K562 (cell line): ENCODE results near the gene ANKH. TPM values are rescaled to one million over a fixed set of nuclear protein-coding genes. Genes with fewer than 3 reads are reported as not detected.

Experiments used
- CEBPB ChIP-seq: fragments of 450-650 bp; IDR thresholded peaks from 2 replicates; pipeline ENCODE4 v1.6.1; 2016; ENCODE audit warnings: missing genetic modification characterization, missing compliant biosample characterization
- CEBPG ChIP-seq, 3 experiments: fragments of 200-800 bp in 1 of 3; sonication (Bioruptor generic) in 1 of 3; sonication (generic) in 1 of 3; formaldehyde crosslinking in 1 of 3; IDR thresholded peaks in 2 of 3; conservative IDR thresholded peaks in 1 of 3; 2 replicates each; pipeline versions ENCODE4 v1.6.1 to v1.8.0; 2016 to 2022; ENCODE audit warnings: missing compliant biosample characterization in 2 of 3, missing genetic modification characterization in 2 of 3, mild to moderate bottlenecking in 1 of 3, missing genetic modification reagents in 1 of 3
- EZH2 ChIP-seq: IDR thresholded peaks from 2 replicates; pipeline ENCODE4 v1.6.1; 2012; ENCODE audit warnings: low read depth, mild to moderate bottlenecking, inconsistent platforms, low read length, borderline replicate concordance
- IRF1 ChIP-seq: sonication (generic); formaldehyde crosslinking; IDR thresholded peaks from 2 replicates; pipeline ENCODE4 v1.8.0; 2022; ENCODE audit warnings: missing genetic modification reagents, mild to moderate bottlenecking, borderline replicate concordance
- MCM3 ChIP-seq: fragments of 450-650 bp; IDR thresholded peaks from 2 replicates; pipeline ENCODE4 v1.6.1; 2016
- PBX2 ChIP-seq, 2 experiments: IDR thresholded peaks in 1 of 2; conservative IDR thresholded peaks in 1 of 2; 2 replicates each; pipeline ENCODE4 v1.6.1; 2016; ENCODE audit warnings: low read depth in 2 of 2, mild to moderate bottlenecking in 1 of 2, missing compliant biosample characterization in 1 of 2, missing genetic modification characterization in 1 of 2, moderate library complexity in 1 of 2
- PHB ChIP-seq: fragments of 250-450 bp; sonication (Bioruptor Pico); IDR thresholded peaks from 2 replicates; pipeline ENCODE4 v1.5.0; 2021
- RCOR1 ChIP-seq, 2 experiments: IDR thresholded peaks; 2 replicates each; pipeline ENCODE4 v1.6.1; 2012; ENCODE audit warnings: low read depth in 2 of 2, low read length in 2 of 2, borderline replicate concordance in 1 of 2, improper control_type of control experiment in 1 of 2
- TAL1 ChIP-seq: fragments of 450-650 bp; IDR thresholded peaks from 2 replicates; pipeline ENCODE4 v1.6.1; 2016; ENCODE audit warnings: mild to moderate bottlenecking
- TEAD1 ChIP-seq, 2 experiments: fragments of 450-650 bp in 1 of 2; sonication (generic) in 1 of 2; formaldehyde crosslinking; IDR thresholded peaks; 2 replicates each; pipeline versions ENCODE4 v1.4.0 to v1.8.0; 2020 to 2022; ENCODE audit warnings: mild to moderate bottlenecking in 2 of 2, missing genetic modification reagents in 1 of 2
- TEAD4 ChIP-seq, 2 experiments: sonication (generic) in 1 of 2; formaldehyde crosslinking in 1 of 2; IDR thresholded peaks; 2 replicates each; pipeline versions ENCODE4 v1.6.1 to v1.8.0; 2012 to 2022; ENCODE audit warnings: borderline replicate concordance in 1 of 2, inconsistent platforms in 1 of 2, low read length in 1 of 2, mild to moderate bottlenecking in 1 of 2, missing genetic modification reagents in 1 of 2
- ZBED1 ChIP-seq: IDR thresholded peaks from 2 replicates; pipeline ENCODE4 v1.6.1; 2014
- ZSCAN29 ChIP-seq: fragments of 450-650 bp; IDR thresholded peaks from 2 replicates; pipeline ENCODE4 v1.6.1; 2017
- ZSCAN32 ChIP-seq: fragments of 450-650 bp; formaldehyde crosslinking; IDR thresholded peaks from 2 replicates; pipeline ENCODE4 v1.4.0; 2020; ENCODE audit warnings: mild to moderate bottlenecking, moderate library complexity
- polyA plus RNA-seq, 8 experiments: library from polyadenylated mRNA; depleted of rRNA in 4 of 8; stranded (reverse) in 5 of 8; unstranded in 3 of 8; fragments of >200 nt; fragmentation: Nextera tagmentation in 2 of 8; fragmentation: Illumina TruSeq in 1 of 8; extraction: Ambion mirVana in 2 of 8; extraction: Trizol in 1 of 8; gene quantifications; 2 replicates each; pipeline versions ENCODE4 v1.2.1 to v1.2.3, GENCODE V29; 2011 to 2014; ENCODE audit warnings: inconsistent platforms in 1 of 8, missing spikeins in 1 of 8
- total RNA-seq, 7 experiments: library from RNA; depleted of rRNA in 6 of 7; stranded (reverse); fragments of >200 nt in 6 of 7; fragmentation: Illumina TruSeq in 2 of 7; extraction: Trizol in 2 of 7; gene quantifications; 2 replicates each; pipeline versions ENCODE4 v1.2.1 to v1.2.3, GENCODE V29; 2011 to 2021; ENCODE audit warnings: low replicate concordance in 1 of 7
- TF ChIP-seq, protein P1 (sequence below): fragments of 450-650 bp; IDR thresholded peaks from 2 replicates; pipeline ENCODE4 v1.6.1; 2016
- TF ChIP-seq, protein P2 (sequence below): fragments of 450-650 bp; formaldehyde crosslinking; IDR thresholded peaks from 2 replicates; pipeline ENCODE4 v1.4.0; 2020; ENCODE audit warnings: mild to moderate bottlenecking, moderate library complexity
- TF ChIP-seq, protein P3 (sequence below): fragments of 200-400 bp; formaldehyde crosslinking; IDR thresholded peaks from 2 replicates; pipeline ENCODE4 v1.6.1; 2017; ENCODE audit warnings: mild to moderate bottlenecking, low read depth, low read length, moderate library complexity
- TF ChIP-seq, protein P4 (sequence below): sonication (generic); formaldehyde crosslinking; IDR thresholded peaks from 2 replicates; pipeline ENCODE4 v1.5.0; 2020; ENCODE audit warnings: missing genetic modification reagents

ANKH gene
- total and polyA plus RNA-seq, 9 of the 15 experiments (the other 6 are each of a cell fraction or from before 2014, with no cell fraction given), result 0.79 to 12.2 (median 4.5) TPM

DNA sequence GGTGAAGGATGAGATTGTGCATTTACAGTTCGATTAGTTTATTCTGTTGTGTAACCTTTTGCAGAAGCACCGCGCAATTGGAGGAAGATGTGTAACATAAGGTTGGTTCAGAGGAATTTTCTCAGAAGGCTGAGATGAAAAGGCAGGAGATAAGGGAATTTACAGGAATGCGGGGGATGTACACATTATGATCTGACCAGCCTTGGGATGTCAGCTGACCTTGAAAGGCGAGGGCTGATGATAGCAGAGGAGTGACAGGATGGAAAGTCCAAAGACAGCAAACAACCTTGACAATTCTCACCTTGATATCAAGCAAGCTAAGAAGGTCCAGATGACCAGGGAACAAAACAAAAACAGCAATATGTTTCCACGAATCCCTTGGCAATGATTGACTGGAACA is 118.3 kb downstream of the ANKH start (continued):
- TF ChIP-seq TEAD1 (CRISPR knock-in tag; IDR thresholded peaks at IDR 0.05), result peak in 1 of 2 experiments; percentile 42; a peak in 1 of 4 replicates
- TF ChIP-seq, protein P1, sequence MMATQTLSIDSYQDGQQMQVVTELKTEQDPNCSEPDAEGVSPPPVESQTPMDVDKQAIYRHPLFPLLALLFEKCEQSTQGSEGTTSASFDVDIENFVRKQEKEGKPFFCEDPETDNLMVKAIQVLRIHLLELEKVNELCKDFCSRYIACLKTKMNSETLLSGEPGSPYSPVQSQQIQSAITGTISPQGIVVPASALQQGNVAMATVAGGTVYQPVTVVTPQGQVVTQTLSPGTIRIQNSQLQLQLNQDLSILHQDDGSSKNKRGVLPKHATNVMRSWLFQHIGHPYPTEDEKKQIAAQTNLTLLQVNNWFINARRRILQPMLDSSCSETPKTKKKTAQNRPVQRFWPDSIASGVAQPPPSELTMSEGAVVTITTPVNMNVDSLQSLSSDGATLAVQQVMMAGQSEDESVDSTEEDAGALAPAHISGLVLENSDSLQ, result peak; percentile 55
- TF ChIP-seq, protein P2, sequence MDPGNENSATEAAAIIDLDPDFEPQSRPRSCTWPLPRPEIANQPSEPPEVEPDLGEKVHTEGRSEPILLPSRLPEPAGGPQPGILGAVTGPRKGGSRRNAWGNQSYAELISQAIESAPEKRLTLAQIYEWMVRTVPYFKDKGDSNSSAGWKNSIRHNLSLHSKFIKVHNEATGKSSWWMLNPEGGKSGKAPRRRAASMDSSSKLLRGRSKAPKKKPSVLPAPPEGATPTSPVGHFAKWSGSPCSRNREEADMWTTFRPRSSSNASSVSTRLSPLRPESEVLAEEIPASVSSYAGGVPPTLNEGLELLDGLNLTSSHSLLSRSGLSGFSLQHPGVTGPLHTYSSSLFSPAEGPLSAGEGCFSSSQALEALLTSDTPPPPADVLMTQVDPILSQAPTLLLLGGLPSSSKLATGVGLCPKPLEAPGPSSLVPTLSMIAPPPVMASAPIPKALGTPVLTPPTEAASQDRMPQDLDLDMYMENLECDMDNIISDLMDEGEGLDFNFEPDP (CRISPR knock-in tag), result no peak
- TF ChIP-seq MCM3, result no peak
- no peak for TF ChIP-seq PBX2 (CRISPR knock-in tag; IDR thresholded peaks at IDR 0.05; ENCODE audit: low read depth)
- 0 out of 2 replicates have a peak, but pooled peaks have one; percentile 9 for TF ChIP-seq PBX2 (tag; conservative IDR thresholded peaks at IDR 0.05; ENCODE audit: low read depth)
- no peak for TF ChIP-seq ZSCAN29
- TF ChIP-seq TEAD4 (IDR thresholded peaks at IDR 0.05; ENCODE audit: low read length), result peak; percentile 35; the same call in 1 of the 2 replicates
- no peak for TF ChIP-seq TEAD4 (CRISPR knock-in tag; IDR thresholded peaks at IDR 0.05; ENCODE audit: borderline replicate concordance)
- no peak for TF ChIP-seq EZH2
- TF ChIP-seq CEBPG (CRISPR knock-in tag; IDR thresholded peaks at IDR 0.05), result no peak
- no peak; a peak in 1 of 4 replicates for TF ChIP-seq CEBPG (tag; conservative IDR thresholded peaks at IDR 0.05 in 1 of 2, IDR thresholded peaks at IDR 0.05 in 1 of 2)
- TF ChIP-seq, protein P3, sequence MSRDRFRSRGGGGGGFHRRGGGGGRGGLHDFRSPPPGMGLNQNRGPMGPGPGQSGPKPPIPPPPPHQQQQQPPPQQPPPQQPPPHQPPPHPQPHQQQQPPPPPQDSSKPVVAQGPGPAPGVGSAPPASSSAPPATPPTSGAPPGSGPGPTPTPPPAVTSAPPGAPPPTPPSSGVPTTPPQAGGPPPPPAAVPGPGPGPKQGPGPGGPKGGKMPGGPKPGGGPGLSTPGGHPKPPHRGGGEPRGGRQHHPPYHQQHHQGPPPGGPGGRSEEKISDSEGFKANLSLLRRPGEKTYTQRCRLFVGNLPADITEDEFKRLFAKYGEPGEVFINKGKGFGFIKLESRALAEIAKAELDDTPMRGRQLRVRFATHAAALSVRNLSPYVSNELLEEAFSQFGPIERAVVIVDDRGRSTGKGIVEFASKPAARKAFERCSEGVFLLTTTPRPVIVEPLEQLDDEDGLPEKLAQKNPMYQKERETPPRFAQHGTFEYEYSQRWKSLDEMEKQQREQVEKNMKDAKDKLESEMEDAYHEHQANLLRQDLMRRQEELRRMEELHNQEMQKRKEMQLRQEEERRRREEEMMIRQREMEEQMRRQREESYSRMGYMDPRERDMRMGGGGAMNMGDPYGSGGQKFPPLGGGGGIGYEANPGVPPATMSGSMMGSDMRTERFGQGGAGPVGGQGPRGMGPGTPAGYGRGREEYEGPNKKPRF, result no peak
- TF ChIP-seq ZBED1, result no peak
- TF ChIP-seq CEBPB (tag), result peak; percentile 27; the same call in 1 of the 2 replicates
- peak in 1 of 2 experiments; percentile 49; a peak in 1 of 4 replicates for TF ChIP-seq RCOR1 (IDR thresholded peaks at IDR 0.05; ENCODE audit: borderline replicate concordance in 1 of 2, low read depth in 2 of 2, low read length in 2 of 2)
- no peak for TF ChIP-seq PHB (CRISPR knock-in tag)
- TF ChIP-seq ZSCAN32 (CRISPR knock-in tag), result no peak
- TF ChIP-seq IRF1 (CRISPR knock-in tag), result no peak
- TF ChIP-seq, protein P4, sequence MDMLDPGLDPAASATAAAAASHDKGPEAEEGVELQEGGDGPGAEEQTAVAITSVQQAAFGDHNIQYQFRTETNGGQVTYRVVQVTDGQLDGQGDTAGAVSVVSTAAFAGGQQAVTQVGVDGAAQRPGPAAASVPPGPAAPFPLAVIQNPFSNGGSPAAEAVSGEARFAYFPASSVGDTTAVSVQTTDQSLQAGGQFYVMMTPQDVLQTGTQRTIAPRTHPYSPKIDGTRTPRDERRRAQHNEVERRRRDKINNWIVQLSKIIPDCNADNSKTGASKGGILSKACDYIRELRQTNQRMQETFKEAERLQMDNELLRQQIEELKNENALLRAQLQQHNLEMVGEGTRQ (CRISPR knock-in tag), result no peak
- no peak for TF ChIP-seq TAL1
